Measurements from ENCODE around the gene FAM117A.

- TF ChIP-seq CTCF (IDR thresholded peaks at IDR 0.05) = no peak
- TF ChIP-seq POLR2A (IDR thresholded peaks at IDR 0.05) = no peak
These were observed 18.5 kb downstream of the FAM117A start for GRCh38 chr17:49745175-49746139.

All from lower leg skin (tissue), 3 donors.